HG03108 (cell line): ENCODE data around the gene PTPN3.
"Not testable (repeated sequence)": the region's sequence is repeated elsewhere in the genome, so short reads cannot be mapped to it uniquely, and the experiment has no call there.

ENCODE experiments used
- ATAC-seq: cut with Tn5 transposase; IDR thresholded peaks from one replicate; pipeline ENCODE4 v1.9.1; 2021; ENCODE audit warnings: moderate library complexity; ENCODE audit not compliant: unreplicated experiment

Gene PTPN3

GRCh38 chr9:109498195-109499092 is at the start of gene PTPN3:
Gene PTPN3, minus strand, starts transcription at chr9:109498307. Its CDS starts 34,873 bp downstream, at chr9:109463434.
- ATAC-seq: no peak

DNA sequence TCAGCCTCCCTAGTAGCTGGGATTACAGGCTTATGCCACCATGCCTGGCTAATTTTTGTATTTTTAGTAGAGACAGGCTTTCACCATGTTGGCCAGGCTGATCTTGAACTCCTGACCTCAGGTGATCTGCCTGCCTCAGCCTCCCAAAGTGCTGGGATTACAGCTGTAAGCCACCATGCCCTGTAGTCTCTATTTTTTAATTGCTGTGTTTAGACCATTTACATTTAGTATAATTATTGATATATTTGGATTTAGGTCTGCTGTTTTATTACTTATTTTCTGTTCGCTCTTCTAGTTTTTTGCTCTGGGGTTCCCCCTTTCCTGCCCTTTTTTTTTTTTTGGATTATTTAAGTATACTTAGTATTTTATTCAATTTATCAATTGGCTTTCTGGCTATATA is 46.8 kb upstream of the PTPN3 start:
- ATAC-seq: not testable (repeated sequence)

DNA sequence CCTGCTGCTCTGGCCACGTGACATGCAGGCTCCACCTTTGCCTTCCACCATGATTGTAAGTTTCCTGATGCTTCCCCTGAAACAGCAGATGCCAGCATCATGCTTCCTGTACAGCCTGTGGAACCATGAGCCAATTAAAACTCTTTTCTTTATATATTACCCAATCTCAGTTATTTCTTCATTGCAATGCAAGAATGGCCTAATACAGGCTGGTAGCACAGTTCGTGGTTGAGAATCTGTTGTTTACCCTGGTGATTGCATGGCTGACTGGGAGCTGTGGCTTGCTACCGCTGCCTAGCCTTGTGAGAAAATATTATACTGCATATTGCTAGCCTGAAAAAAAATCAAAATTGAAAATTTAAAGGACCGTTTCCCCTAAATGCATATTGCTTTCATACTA is 44.8 kb upstream of the PTPN3 start:
- ATAC-seq: no peak

DNA sequence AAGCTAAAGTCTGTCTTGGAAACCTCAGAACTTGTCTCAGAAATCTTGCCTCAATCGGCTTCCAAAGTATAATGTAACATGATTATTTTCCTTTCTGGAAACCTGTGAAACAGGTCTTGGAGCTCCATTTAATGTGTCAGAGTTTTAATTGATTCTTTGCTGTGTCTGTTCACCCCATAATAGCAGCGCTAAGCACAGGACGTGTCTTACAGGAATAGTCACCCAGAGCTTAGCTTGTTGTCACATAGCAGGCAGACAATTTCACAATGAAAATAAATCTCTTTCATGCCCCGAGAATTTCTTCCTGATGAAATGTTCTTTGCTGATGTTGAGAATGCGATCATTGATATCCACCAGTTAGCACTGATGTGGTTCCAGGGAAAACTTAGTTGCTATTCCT is 40.2 kb upstream of the PTPN3 start:
- no peak for ATAC-seq

DNA sequence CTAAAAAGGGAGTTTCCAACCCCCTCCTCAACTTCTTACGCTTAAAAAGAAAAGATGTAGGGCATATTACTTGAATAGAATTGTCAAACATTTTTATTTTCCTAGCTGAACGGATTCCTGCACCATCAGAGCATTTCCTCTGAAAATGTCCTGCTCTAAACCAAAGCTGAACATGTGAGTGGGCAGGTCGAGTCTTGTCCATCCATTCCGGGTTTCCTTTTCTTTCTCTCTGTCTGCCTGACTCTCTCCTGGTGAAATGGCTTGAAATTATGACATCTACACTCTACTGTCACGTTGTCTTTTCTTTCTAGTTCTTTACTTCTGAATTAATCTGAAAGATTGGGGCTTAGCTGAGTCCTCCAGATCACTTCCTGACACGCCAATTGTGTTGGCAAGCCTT is 39.2 kb upstream of the PTPN3 start:
- no peak for ATAC-seq

- ATAC-seq: no peak
These were observed 38.8 kb upstream of the PTPN3 start for GRCh38 chr9:109536859-109537258.

GRCh38 chr9:109535365-109535764 is 37.3 kb upstream of the PTPN3 start:
- no peak for ATAC-seq

DNA sequence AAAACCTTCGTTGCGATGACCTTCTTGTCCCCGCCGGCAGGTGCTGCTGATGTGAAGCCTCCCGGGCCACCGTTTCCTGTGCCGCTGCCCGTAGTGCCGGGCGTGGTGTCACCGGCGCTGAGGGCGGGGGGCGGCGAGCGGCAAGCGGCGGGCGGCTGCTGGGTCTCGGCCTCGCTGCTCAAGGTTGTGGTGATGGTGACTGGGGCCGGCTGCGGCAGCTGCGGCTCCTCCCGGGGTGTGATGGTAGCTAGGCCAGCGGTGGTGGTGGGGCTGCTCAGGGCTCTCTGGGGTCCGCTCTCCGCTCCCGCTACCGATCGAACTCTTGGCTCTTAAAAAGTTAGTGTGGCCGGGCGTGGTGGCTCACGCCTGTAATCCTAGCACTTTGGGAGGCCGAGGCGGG is 36.0 kb upstream of the PTPN3 start:
- ATAC-seq: no peak

DNA sequence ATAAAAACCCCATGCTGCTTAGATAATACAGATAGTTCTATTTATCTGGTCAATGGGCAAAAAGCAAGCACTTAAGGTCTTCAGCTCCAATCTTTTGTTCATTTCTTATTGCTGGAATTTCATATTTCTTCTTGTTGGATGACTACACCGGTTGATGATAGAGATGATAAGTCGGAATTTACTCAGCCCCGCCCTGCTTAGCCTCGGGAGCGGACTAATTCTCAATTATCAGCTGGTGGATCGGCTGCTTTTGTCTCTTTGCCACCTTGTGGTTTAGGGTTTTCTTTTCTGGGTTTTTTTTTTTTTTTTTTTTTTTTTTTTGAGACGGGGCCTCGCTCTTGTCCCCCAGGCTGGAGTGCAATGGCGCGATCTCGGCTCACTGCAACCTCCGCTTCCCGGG is 34.5 kb upstream of the PTPN3 start:
- not testable (repeated sequence) for ATAC-seq

DNA sequence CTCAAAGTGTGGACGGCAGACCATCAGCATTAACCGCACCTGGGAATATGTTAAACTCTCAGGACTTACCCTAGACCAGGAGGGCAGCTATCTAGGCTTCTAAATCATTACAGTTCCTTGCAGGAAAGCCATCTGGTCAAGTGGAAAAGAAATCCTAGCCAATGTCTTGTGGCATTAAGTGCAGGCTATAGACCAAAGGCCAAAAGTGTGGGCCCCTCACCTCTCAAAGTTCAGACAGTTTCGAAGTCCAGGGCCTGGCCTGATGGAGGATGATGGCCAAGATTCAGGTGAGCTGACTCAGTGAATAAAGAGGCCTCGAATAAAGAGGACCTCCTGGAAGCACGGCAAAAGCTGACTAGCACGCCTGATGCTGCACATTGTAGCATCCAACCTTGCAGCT is 24.0 kb upstream of the PTPN3 start:
- no peak for ATAC-seq

DNA sequence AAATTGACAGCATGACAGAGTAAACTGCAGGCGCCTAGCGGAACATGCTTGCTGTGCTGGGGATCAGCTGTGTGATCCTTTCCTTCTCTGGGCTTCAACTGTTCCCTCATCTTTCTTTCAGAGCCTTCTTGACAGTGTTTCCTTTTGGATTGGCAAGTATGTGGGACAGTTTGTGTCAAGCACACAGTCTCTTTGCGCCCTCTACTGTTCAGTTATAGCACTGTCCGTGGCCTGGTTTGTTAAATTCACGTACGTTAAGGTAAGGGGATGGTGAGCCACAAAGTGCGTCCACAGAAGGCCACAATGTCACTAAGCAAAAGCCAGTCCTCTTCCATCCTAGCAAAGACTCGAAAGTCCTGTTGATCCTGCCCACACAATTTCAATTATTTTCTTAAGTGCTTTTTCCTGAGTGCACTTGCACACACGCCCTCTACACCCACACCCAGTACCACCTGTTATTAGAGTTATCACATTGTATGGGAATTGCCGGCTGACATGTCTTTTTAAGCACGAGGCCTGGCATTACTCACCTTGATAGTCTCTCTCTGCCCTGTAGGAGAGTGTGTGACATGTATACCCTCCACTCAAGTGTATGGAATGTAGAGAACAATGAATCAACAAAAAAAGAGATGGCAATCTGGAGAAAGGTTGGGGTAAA is 22.5 kb upstream of the PTPN3 start:
- ATAC-seq: peak; percentile 67

- ATAC-seq: no peak
These were observed 21.3 kb upstream of the PTPN3 start for GRCh38 chr9:109519366-109519765.

DNA sequence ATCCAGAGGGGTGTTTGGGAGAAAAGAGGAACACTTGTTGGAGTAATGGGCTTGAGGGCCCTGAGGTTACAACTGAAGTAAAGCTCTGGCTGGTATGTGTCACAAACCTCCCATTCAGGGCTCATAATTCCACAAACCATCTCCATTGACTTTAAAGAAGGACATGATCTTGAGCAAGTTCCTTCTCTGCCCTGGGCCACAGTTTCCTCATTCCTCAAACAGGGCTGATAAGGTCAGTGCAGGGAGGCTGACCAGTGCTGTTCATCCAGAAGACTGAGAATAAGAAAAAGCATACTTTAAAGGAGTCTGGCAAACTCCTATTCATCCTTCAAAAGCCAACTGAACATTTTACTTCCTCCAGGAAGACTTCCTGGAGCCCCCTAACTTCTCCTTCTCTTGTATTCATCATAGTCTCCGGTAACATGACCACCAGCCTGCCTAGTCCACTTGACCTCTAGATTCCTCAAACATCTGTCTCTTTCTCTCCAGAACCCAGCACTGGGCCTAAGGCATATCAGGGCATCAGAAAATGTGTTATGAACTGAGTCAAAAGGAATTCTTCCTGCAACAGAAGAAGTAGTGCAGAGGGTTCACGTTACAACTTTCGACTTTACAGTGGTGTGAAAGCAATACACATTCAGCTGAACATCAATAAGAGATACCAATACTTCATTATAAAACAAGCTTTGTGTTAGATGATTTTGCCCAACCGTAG is 20.7 kb upstream of the PTPN3 start:
- ATAC-seq: no peak

DNA sequence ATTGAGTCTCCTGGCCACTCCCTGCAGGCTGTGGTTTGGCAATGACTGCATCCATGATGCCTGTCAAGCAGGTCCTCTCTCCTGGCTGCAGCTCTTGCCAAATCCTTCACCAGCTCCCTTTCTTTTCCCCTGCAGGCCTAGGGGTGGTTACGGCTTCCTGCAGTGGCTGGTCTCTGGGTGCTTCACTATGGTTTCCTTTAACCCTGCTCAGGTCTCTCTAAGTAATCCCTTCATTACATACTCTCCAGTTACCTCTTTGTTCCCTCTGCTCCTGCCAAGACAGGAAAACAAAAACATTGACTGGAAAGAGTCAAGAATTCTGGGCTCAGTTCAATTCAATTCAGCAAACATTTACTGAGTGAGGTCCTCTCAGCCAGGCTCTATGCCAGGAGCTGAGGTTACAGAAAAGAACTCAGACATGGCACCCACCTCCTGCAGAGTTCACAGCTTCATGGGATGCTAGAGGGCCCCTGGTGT is 19.8 kb upstream of the PTPN3 start:
- no peak for ATAC-seq

DNA sequence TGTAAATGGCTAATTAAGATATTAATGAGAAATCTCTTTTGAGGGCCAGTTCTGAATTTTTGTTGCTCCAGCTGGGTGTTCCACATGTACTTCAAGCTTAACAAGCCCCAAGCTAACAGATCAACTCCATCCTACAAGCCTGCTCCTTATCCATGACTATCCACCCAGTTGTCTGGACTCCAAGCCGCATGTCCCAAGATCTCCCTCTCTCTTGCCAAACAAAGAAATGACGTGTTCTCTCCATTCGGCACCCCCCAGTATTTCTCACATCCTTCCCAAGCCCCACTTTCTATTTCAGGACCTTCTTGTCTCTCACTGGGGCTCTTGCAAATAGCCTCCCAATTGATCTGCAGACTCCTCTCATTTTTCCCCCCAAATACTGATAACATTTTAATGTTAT is 15.8 kb upstream of the PTPN3 start:
- ATAC-seq: no peak

GRCh38 chr9:109512170-109512756 is 14.2 kb upstream of the PTPN3 start:
- peak; percentile 48 for ATAC-seq

- ATAC-seq: no peak
These were observed 12.4 kb upstream of the PTPN3 start for GRCh38 chr9:109510506-109510905.

DNA sequence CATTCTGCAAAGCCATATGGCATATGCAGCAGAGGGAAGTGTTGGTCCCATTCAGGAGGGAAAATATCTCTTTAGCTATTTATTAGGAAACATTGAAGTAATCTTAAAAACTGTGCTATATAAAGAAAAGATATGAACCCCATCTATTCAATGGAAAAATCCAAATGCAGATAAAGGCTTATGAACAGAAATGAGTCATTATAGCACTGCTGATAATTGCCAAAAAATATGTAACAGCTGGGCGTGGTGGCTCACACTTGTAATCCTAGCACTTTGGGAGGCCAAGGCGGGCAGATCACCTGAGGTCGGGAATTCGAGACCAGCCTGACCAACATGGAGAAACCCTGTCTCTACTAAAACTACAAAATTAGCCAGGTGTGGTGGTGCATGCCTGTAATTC is 11.9 kb upstream of the PTPN3 start:
- not testable (repeated sequence) for ATAC-seq

- no peak for ATAC-seq
These were observed 11.5 kb upstream of the PTPN3 start for GRCh38 chr9:109509611-109510010.

DNA sequence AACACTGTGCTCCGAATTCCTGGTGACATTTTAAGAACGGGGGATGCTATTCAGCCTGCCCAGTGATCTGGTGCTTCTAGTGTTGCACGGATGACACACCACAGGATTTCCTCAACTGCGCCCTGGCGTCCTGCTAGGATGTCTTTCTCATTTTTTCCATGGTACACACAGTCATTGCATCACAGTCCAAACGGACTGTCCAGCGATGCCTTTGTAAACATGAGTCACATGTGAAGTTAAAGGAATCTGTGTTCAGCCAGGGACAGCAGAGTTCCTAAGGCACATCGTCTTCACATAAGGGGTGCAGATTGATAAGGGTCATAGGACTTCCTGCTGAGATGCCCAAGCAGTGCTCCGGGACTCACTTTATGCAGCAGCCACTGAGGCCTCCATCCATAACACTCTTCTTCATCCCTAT is 9.3 kb upstream of the PTPN3 start:
- no peak for ATAC-seq

DNA sequence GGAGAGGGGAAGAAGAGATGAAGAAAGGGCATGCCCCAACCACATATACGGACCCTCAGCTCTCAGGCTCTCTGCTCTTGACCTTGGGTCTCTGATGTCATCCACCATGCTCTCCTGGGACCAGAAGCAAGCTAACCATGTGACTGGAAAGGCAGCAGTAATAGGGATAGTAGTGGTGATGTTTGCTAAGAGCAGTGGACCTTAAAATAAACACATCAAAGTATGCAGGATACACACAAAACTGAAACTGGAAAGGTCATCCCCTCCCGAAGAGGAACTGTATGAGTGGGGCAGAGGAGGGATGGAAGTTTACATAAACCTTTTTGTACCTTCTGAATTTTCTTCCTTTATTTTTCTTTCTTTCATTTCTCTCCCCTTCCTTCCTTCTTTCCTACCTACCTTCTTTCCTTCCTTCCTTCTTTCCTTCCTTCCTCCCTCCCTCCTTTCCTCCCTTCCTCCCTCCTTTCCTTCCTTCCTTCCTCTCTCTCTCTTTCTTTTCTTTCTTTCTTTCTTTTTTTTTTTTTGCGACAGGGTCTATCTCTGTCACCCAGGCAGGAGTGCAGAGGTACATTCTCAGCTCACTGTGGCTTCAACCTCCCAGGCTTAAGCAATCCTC is 8.1 kb upstream of the PTPN3 start:
- no peak for ATAC-seq
